ENCODE results near the gene C1orf174. TPM values are rescaled to one million over a fixed set of nuclear protein-coding genes. Genes with fewer than 3 reads are reported as not detected.

C1orf174 gene
- total RNA-seq, 2 donors from 2014 or later = 14.8 to 15.6 TPM

- H3K27ac ChIP-seq = no peak overlapping the region
- intact Hi-C loops (cut with DNase I) = no loop called here
- H3K27me3 ChIP-seq = no peaks in the 10 kb centered on the region
- no peaks in the 10 kb centered on the region for H3K4me1 ChIP-seq
- no peak for TF ChIP-seq POLR2A (IDR thresholded peaks at IDR 0.05)
- no peak for TF ChIP-seq CTCF (IDR thresholded peaks at IDR 0.05)
- H3K36me3 ChIP-seq (replicated peaks in 1 of 2; ENCODE audit: insufficient read depth in 1 of 2, low read depth in 2 of 2) = no peaks in the 10 kb centered on the region
- DNase-seq (no peak), ATAC-seq (no peak)
- H3K4me3 ChIP-seq = no peak overlapping the region
- H3K9me3 ChIP-seq = no peaks in the 10 kb centered on the region
- whole genome bisulfite sequencing, 2 donors = 41 to 45% methylated on average over 12 of the region's 12 CpGs
Observed at GRCh38 chr1:3940754-3941345, 40.8 kb upstream of the C1orf174 start.

DNA sequence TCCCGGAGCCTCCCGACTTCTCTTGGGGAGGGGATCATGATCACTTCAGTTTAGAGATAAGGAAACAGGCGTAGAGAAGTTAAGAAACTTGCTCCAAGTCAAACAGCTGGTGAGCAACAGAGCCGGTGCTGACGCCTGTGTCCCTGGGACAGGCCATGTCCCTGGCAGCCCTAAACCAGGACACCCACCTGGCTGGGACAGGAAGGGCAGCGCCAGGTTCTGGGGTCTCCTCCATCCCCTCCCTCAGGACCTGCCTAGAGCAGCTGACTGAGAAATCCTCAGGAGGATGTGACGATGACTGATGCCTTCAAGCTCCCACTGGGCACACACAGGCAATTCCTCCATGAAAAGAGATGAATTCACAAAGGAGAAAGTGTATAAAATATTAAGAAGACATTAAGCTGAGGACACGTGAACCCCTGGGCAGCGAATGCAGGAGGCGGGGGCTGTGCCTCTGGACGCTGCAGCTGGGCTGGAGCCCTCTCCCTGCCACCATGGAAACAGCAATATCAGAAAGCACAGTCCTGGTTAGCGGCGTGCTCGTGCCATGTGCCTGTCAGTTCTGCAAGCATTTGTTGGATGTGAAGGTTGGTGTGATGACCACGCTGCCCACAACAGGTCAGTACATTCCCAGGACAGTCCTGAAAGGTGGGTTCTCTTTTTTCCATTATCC is 40.1 kb upstream of the C1orf174 start:
- no peaks in the 10 kb centered on the region for H3K4me1 ChIP-seq
- no peak overlapping the region for H3K4me3 ChIP-seq
- TF ChIP-seq POLR2A (IDR thresholded peaks at IDR 0.05) (no peak), CTCF (IDR thresholded peaks at IDR 0.05) (no peak)
- ATAC-seq = no peak
- H3K27ac ChIP-seq = no peak overlapping the region
- H3K36me3 ChIP-seq (replicated peaks in 1 of 2; ENCODE audit: insufficient read depth in 1 of 2, low read depth in 2 of 2) = no peaks in the 10 kb centered on the region
- no peaks in the 10 kb centered on the region for H3K9me3 ChIP-seq
- intact Hi-C loops (cut with DNase I) = no loop called here
- no peaks in the 10 kb centered on the region for H3K27me3 ChIP-seq
- WGBS, 2 donors = 49 to 51% methylated on average over 14 to 15 of the region's 15 CpGs
- no peak for DNase-seq

- ATAC-seq (no peak), DNase-seq (no peak)
- WGBS, 2 donors = 64 to 65% methylated on average over 11 to 12 of the region's 12 CpGs
- no peaks in the 10 kb centered on the region for H3K9me3 ChIP-seq
- no peaks in the 10 kb centered on the region for H3K36me3 ChIP-seq (replicated peaks in 1 of 2; ENCODE audit: insufficient read depth in 1 of 2, low read depth in 2 of 2)
- no peaks in the 10 kb centered on the region for H3K4me1 ChIP-seq
- intact Hi-C loops (cut with DNase I) = no loop called here
- no peak overlapping the region for H3K4me3 ChIP-seq
- no peak overlapping the region for H3K27ac ChIP-seq
- no peaks in the 10 kb centered on the region for H3K27me3 ChIP-seq
- TF ChIP-seq POLR2A (IDR thresholded peaks at IDR 0.05) = no peak
- TF ChIP-seq CTCF (IDR thresholded peaks at IDR 0.05) = no peak
Observed at GRCh38 chr1:3939242-3940080, 39.4 kb upstream of the C1orf174 start.

DNA sequence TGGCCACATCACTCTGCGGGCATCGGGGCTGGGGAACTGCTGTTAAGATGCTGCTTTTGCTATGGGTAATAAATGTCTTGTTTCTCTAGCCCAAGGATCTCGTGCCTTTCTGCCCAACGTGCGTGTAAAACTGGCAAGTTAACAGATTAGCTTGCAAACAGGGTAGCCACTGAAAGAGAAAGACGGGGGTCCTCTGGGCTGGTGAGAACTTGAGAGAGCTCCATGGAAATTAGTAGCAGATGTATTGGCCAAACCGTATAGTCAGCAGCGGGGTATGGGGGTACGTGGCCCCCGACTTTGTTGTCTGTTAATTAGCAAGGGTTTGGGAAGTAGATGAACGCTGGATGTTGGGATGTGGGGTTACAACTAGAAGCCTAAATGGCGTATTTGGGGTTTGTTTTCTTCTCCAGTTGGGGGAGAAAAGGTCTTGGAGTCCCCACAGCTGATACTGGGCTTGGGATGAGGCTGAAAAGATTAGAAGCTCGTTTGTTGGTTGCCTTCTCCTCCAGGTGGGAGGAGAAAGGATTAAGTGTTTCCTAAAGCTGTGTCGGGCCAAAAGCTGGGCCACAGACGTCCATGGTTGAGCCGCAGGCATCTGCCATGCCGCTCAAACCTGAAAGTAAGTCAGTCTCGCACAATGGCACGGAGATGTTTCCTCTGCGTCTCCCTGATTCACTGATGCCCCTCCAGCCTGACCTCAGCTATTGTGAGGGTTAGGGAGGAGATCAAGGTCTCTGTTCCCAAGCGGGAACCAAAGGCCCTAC is 32.3 kb upstream of the C1orf174 start:
- H3K27me3 ChIP-seq = no peaks in the 10 kb centered on the region
- whole genome bisulfite sequencing, 2 donors = 56 to 60% methylated on average over 18 to 21 of the region's 21 CpGs
- no peaks in the 10 kb centered on the region for H3K9me3 ChIP-seq
- H3K4me3 ChIP-seq = no peak overlapping the region
- intact Hi-C loops (cut with DNase I) = no loop called here
- no peak for ATAC-seq
- H3K4me1 ChIP-seq = no peaks in the 10 kb centered on the region
- H3K36me3 ChIP-seq (replicated peaks in 1 of 2; ENCODE audit: insufficient read depth in 1 of 2, low read depth in 2 of 2) = no peaks in the 10 kb centered on the region
- DNase-seq = no peak
- TF ChIP-seq CTCF (IDR thresholded peaks at IDR 0.05) (no peak), POLR2A (IDR thresholded peaks at IDR 0.05) (no peak)
- H3K27ac ChIP-seq = no peak overlapping the region

All from body of pancreas (tissue), 4 donors.